ENCODE measurements around the gene PHF13. TPM values are rescaled to one million over a fixed set of nuclear protein-coding genes. Genes with fewer than 3 reads are reported as not detected.
"Not testable (repeated sequence)": the region's sequence is repeated elsewhere in the genome, so short reads cannot be mapped to it uniquely, and the experiment has no call there.

The PHF13 gene
- total RNA-seq, 3 donors from 2014 or later (not counting 1 experiment from before 2014, with no cell fraction given), result 7.3 to 14.2 (median 10.9) TPM

DNA sequence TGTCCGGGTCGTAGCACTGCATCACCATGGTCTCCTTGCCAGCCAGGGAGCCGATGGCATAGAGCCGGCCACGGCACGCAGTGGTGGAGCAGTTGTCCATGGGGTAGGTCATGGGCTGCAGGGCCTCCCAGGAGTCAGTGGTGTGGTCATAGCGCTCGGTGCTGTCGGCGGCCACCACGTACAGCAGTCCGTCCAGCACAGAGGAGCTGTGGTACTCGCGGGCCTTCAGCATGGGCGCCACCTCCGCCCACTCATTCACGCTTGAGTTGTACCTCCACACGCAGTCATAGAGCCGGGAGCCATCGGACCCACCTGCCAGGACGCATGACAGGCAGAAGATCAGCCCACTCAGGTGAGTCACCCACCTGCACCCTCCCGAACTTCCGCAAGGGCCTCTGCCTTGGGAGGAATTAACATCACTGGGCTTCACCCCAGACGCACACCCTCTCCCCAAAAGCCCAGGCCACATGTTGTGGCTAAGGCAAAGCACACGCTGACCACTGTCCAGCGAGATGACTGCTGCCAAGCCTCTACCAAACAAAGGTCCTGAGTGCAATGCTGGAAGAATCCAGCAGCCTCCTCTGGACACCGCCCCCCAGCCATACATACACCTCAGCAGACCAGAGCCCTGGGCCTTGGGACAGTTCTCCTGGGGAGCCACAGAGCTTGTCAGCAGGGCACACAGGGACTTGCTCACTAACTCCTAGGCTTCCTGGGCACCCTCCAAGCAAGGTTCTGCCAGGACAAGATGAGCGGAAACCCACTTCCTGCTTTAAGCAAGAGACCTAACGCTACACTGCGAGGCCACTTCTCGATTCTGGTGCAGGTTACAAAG is 14.2 kb upstream of the PHF13 start:
- H3K27me3 ChIP-seq (ENCODE audit: control insufficient read depth, insufficient read depth, low read length), result no peaks in the 10 kb centered on the region
- Mint-ChIP-seq H3K27ac (peak overlapping the region; percentile 93 to 99), H3K4me1 (peaks cover 50 to 55% of the 10 kb centered on the region in 2 donors), H3K36me3 (no peaks in the 10 kb centered on the region), H3K27me3 (ENCODE audit: low read depth in 2 of 2) (no peaks in the 10 kb centered on the region), H3K9me3 (no peaks in the 10 kb centered on the region), H3K4me3 (peak overlapping the region; percentile 98)
- ATAC-seq (no peak), DNase-seq (peak in 1 of 2 donors; percentile 77)
- TF ChIP-seq, protein P1, sequence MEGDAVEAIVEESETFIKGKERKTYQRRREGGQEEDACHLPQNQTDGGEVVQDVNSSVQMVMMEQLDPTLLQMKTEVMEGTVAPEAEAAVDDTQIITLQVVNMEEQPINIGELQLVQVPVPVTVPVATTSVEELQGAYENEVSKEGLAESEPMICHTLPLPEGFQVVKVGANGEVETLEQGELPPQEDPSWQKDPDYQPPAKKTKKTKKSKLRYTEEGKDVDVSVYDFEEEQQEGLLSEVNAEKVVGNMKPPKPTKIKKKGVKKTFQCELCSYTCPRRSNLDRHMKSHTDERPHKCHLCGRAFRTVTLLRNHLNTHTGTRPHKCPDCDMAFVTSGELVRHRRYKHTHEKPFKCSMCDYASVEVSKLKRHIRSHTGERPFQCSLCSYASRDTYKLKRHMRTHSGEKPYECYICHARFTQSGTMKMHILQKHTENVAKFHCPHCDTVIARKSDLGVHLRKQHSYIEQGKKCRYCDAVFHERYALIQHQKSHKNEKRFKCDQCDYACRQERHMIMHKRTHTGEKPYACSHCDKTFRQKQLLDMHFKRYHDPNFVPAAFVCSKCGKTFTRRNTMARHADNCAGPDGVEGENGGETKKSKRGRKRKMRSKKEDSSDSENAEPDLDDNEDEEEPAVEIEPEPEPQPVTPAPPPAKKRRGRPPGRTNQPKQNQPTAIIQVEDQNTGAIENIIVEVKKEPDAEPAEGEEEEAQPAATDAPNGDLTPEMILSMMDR (IDR thresholded peaks at IDR 0.05), result no peak
- intact Hi-C loops (cut with micrococcal nuclease), result no loop called here
- H3K4me3 ChIP-seq (ENCODE audit: low read length), result peak overlapping the region; percentile 15
- H3K4me1 ChIP-seq (ENCODE audit: control insufficient read depth, insufficient read depth, low read length), result peaks cover 54% of the 10 kb centered on the region
- no peaks in the 10 kb centered on the region for H3K9me3 ChIP-seq (ENCODE audit: control insufficient read depth, insufficient read depth, low read length)
- H3K36me3 ChIP-seq (ENCODE audit: control insufficient read depth, insufficient read depth, low read length), result peaks cover 30% of the 10 kb centered on the region
- WGBS (ENCODE audit: insufficient coverage), result 49% methylated on average over 31 of the region's 31 CpGs
- peak overlapping the region; percentile 54 for H3K27ac ChIP-seq (ENCODE audit: low read length)

GRCh38 chr1:6599991-6600390 is 13.5 kb upstream of the PHF13 start:
- H3K27me3 ChIP-seq (ENCODE audit: control insufficient read depth, insufficient read depth, low read length); ATAC-seq; H3K9me3 Mint-ChIP-seq; H3K36me3 Mint-ChIP-seq; H3K27me3 Mint-ChIP-seq (ENCODE audit: low read depth in 2 of 2); H3K9me3 ChIP-seq (ENCODE audit: control insufficient read depth, insufficient read depth, low read length); DNase-seq: not testable (repeated sequence)
- peak overlapping the region; percentile 65 for H3K27ac ChIP-seq (ENCODE audit: low read length)
- peaks cover 26% of the 10 kb centered on the region for H3K36me3 ChIP-seq (ENCODE audit: control insufficient read depth, insufficient read depth, low read length)
- intact Hi-C loops (cut with micrococcal nuclease), result loop anchor here (5.0 kb wide), 2 partner anchors 187 to 573 kb away; partner anchors contain the start of gene CAMTA1
- Mint-ChIP-seq H3K4me1 (peaks cover 50 to 52% of the 10 kb centered on the region in 2 donors), H3K4me3 (peak overlapping the region; percentile 98), H3K27ac (peak overlapping the region; percentile 93 to 99)
- 20% methylated on average over 7 of the region's 8 CpGs for WGBS (ENCODE audit: insufficient coverage)
- peak overlapping the region; percentile 82 for H3K4me3 ChIP-seq (ENCODE audit: low read length)
- H3K4me1 ChIP-seq (ENCODE audit: control insufficient read depth, insufficient read depth, low read length), result peaks cover 54% of the 10 kb centered on the region

DNA sequence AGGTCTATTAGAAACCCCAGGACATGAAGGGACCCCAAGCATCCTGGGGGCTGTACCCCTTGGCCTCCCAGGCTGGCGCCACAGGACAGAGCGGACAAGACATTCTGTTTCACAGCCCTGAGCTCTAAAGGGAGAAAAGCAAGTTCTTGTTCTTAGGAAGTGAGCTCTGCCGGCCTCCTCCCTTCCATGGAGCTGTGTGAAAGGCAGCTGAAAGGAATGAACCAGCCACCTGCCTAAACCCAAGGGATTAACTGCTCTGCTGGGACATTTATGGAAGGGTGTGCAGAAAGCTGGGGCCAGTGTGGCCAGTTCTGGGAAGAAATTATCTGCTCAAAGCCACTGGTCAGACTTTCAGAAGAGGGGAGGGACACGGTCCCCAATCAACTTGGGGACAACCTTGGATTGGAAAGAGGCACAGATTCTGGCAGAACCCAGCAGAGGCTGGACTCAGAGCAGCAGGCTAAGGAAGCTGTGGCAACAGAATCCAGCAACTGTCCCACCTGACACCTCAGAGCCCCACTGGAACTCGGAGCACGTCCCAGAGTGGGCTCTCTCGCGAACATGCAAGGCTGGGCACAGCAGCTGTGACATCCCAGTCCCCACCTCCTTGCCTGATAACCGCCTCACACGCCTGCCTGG is 13.0 kb upstream of the PHF13 start:
- DNase-seq (no peak), ATAC-seq (peak in 1 of 3 donors; percentile 1)
- WGBS (ENCODE audit: insufficient coverage), result 18% methylated on average over 10 of the region's 10 CpGs
- Histone ChIP-seq H3K27ac (ENCODE audit: low read length) (peak overlapping the region; percentile 65), H3K4me3 (ENCODE audit: low read length) (peak overlapping the region; percentile 82), H3K36me3 (ENCODE audit: control insufficient read depth, insufficient read depth, low read length) (peaks cover 22% of the 10 kb centered on the region), H3K27me3 (ENCODE audit: control insufficient read depth, insufficient read depth, low read length) (no peaks in the 10 kb centered on the region), H3K9me3 (ENCODE audit: control insufficient read depth, insufficient read depth, low read length) (no peaks in the 10 kb centered on the region), H3K4me1 (ENCODE audit: control insufficient read depth, insufficient read depth, low read length) (peaks cover 54% of the 10 kb centered on the region)
- H3K4me1 Mint-ChIP-seq, result peaks cover 49 to 50% of the 10 kb centered on the region in 2 donors
- no peaks in the 10 kb centered on the region for H3K9me3 Mint-ChIP-seq
- H3K4me3 Mint-ChIP-seq, result peak overlapping the region; percentile 98
- H3K27me3 Mint-ChIP-seq (ENCODE audit: low read depth in 2 of 2), result no peaks in the 10 kb centered on the region
- no peaks in the 10 kb centered on the region for H3K36me3 Mint-ChIP-seq
- intact Hi-C loops (cut with micrococcal nuclease), result loop anchor here (1.0 to 5.0 kb wide), 3 partner anchors 21 to 573 kb away; partner anchors contain the start of genes CAMTA1 and ZBTB48
- TF ChIP-seq, protein P1 (IDR thresholded peaks at IDR 0.05), result no peak
- H3K27ac Mint-ChIP-seq, result peak overlapping the region; percentile 93 to 99
